Neutrophil (primary cell): ENCODE results near the gene ZNF804A.
"Not testable (repeated sequence)": the region's sequence is repeated elsewhere in the genome, so short reads cannot be mapped to it uniquely, and the experiment has no call there.

Experiments
- H3K27ac ChIP-seq: fragments of 200-600 bp; sonication (generic); 2 replicates; pipeline ENCODE4 v1.5.1; 2016; ENCODE audit warnings: mild to moderate bottlenecking, moderate library complexity
- H3K27me3 ChIP-seq: fragments of 200-600 bp; sonication (generic); 2 replicates; pipeline ENCODE4 v1.6.0; 2016; ENCODE audit warnings: mild to moderate bottlenecking
- H3K36me3 ChIP-seq: fragments of 200-600 bp; sonication (generic); 2 replicates; pipeline ENCODE4 v1.5.1; 2017
- H3K4me1 ChIP-seq, 2 experiments: fragments of 200-600 bp in 1 of 2; sonication (generic) in 1 of 2; 1 replicate in 1 of 2; 2 replicates in 1 of 2; pipeline versions ENCODE4 v1.5.1 to v1.6.1; 2013 to 2016; ENCODE audit warnings: low read depth in 1 of 2, low read length in 1 of 2, mild to moderate bottlenecking in 1 of 2, moderate library complexity in 1 of 2; ENCODE audit not compliant: control insufficient read depth in 1 of 2, insufficient read depth in 1 of 2
- H3K4me3 ChIP-seq, 2 experiments: fragments of 200-600 bp in 1 of 2; sonication (generic) in 1 of 2; 1 replicate in 1 of 2; 2 replicates in 1 of 2; pipeline ENCODE4 v1.5.1; 2013 to 2016; ENCODE audit warnings: low read depth in 1 of 2, low read length in 1 of 2, mild to moderate bottlenecking in 1 of 2, moderate library complexity in 1 of 2
- H3K9me3 ChIP-seq: fragments of 200-600 bp; sonication (generic); 2 replicates; pipeline ENCODE4 v1.5.1; 2016
- TF ChIP-seq, protein P1 (sequence below): fragments of 200-600 bp; sonication (generic); IDR thresholded peaks from 2 replicates; pipeline ENCODE4 v1.5.1; 2016; ENCODE audit warnings: antibody characterized with exemption

Gene ZNF804A

DNA sequence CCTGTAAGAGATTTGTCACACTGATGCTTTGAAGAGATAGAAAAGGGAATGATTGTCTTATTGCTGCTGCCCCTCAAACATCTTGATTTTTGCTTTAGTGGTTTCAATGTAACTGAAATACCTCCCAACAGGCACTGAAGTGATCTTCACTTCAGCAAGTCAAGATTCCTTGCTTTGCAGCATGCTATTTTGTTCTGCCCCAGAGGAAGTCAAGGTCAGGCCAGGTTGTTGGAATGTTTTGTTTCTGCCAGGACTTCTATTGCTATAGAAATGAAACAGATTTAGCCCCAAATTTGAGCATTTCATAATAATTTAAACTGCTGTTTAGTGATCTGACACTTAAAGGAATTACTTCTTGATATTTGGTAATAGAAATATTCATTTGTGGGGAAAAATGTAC lies 277.6 kb downstream of the ZNF804A start:
- TF ChIP-seq, protein P1, sequence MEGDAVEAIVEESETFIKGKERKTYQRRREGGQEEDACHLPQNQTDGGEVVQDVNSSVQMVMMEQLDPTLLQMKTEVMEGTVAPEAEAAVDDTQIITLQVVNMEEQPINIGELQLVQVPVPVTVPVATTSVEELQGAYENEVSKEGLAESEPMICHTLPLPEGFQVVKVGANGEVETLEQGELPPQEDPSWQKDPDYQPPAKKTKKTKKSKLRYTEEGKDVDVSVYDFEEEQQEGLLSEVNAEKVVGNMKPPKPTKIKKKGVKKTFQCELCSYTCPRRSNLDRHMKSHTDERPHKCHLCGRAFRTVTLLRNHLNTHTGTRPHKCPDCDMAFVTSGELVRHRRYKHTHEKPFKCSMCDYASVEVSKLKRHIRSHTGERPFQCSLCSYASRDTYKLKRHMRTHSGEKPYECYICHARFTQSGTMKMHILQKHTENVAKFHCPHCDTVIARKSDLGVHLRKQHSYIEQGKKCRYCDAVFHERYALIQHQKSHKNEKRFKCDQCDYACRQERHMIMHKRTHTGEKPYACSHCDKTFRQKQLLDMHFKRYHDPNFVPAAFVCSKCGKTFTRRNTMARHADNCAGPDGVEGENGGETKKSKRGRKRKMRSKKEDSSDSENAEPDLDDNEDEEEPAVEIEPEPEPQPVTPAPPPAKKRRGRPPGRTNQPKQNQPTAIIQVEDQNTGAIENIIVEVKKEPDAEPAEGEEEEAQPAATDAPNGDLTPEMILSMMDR = no peak
- H3K9me3 ChIP-seq = no peaks in the 10 kb centered on the region
- no peak overlapping the region for H3K27ac ChIP-seq
- H3K36me3 ChIP-seq = no peaks in the 10 kb centered on the region
- no peaks in the 10 kb centered on the region for H3K27me3 ChIP-seq
- H3K4me1 ChIP-seq = no peaks in the 10 kb centered on the region
- no peak overlapping the region for H3K4me3 ChIP-seq

DNA sequence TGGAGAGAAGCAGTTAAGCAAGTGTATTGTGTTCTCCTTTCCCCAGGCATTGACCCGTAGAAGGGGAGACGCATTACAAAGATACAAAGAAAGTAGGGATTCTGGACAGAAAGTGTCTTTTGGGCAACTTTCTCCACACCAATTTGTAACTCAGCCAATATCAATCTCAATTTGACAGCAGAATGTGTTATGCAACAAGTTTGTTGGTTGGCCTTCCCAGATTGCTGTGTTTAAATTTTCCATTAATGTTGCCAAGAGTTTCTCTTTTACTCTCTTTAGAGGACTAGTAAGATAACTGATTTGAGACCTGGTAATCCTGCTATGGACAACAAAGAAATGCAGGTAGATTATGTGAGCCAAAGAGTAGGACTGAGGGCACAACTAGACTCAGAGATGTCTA lies 279.6 kb downstream of the ZNF804A start:
- TF ChIP-seq, protein P1 = no peak
- H3K36me3 ChIP-seq = no peaks in the 10 kb centered on the region

GRCh38 chr2:184879671-184880070 lies 281.3 kb downstream of the ZNF804A start:
- TF ChIP-seq, protein P1 = no peak
- no peak overlapping the region for H3K4me3 ChIP-seq
- no peaks in the 10 kb centered on the region for H3K36me3 ChIP-seq
- no peak overlapping the region for H3K27ac ChIP-seq
- no peaks in the 10 kb centered on the region for H3K27me3 ChIP-seq
- no peaks in the 10 kb centered on the region for H3K4me1 ChIP-seq
- no peaks in the 10 kb centered on the region for H3K9me3 ChIP-seq

More for the DNA sequence above, 279.6 kb downstream of the ZNF804A start:
- Histone ChIP-seq H3K9me3 (no peaks in the 10 kb centered on the region), H3K27ac (no peak overlapping the region), H3K27me3 (no peaks in the 10 kb centered on the region), H3K4me1 (no peaks in the 10 kb centered on the region), H3K4me3 (no peak overlapping the region)

- not testable (repeated sequence) for H3K4me3 ChIP-seq, H3K27me3 ChIP-seq, H3K9me3 ChIP-seq
Observed at GRCh38 chr2:184886585-184886984, 288.3 kb downstream of the ZNF804A start.

GRCh38 chr2:184890311-184890710 lies 292.0 kb downstream of the ZNF804A start:
- no peak overlapping the region for H3K27ac ChIP-seq
- no peaks in the 10 kb centered on the region for H3K4me1 ChIP-seq
- no peak overlapping the region for H3K4me3 ChIP-seq
- no peaks in the 10 kb centered on the region for H3K27me3 ChIP-seq
- TF ChIP-seq, protein P1 = no peak
- H3K9me3 ChIP-seq = peaks cover 4% of the 10 kb centered on the region
- H3K36me3 ChIP-seq = no peaks in the 10 kb centered on the region

More at GRCh38 chr2:184886585-184886984, 288.3 kb downstream of the ZNF804A start:
- H3K4me1 ChIP-seq, H3K36me3 ChIP-seq, H3K27ac ChIP-seq: not testable (repeated sequence)

- H3K4me1 ChIP-seq = no peaks in the 10 kb centered on the region
- no peaks in the 10 kb centered on the region for H3K9me3 ChIP-seq
- no peak overlapping the region for H3K27ac ChIP-seq
- H3K27me3 ChIP-seq = no peaks in the 10 kb centered on the region
- TF ChIP-seq, protein P1 = no peak
- H3K4me3 ChIP-seq = no peak overlapping the region
- H3K36me3 ChIP-seq = no peaks in the 10 kb centered on the region
Observed at GRCh38 chr2:184904991-184905390, 306.7 kb downstream of the ZNF804A start.
